Vagina (tissue), 2 donors: ENCODE measurements around the gene TRIM3. TPM values are rescaled to one million over a fixed set of nuclear protein-coding genes. Genes with fewer than 3 reads are reported as not detected.

Source experiments
- DNase-seq, 2 donors: peaks; one replicate each; pipeline ENCODE4 v3.0.0-alpha.2; 2017; ENCODE audit errors: extremely low spot score in 2 of 2
- H3K27ac ChIP-seq: fragments of 200-600 bp; sonication (generic); one replicate; pipeline ENCODE4 v1.5.1; 2019
- H3K27me3 ChIP-seq: fragments of 200-600 bp; sonication (generic); one replicate; pipeline ENCODE4 v1.5.1; 2019
- H3K36me3 ChIP-seq, 2 donors: fragments of 200-600 bp; sonication (generic); one replicate each; pipeline ENCODE4 v1.5.1; 2017 to 2019
- H3K4me1 ChIP-seq: fragments of 200-600 bp; sonication (generic); one replicate; pipeline ENCODE4 v1.5.1; 2019
- H3K4me3 ChIP-seq, 2 donors: fragments of 200-600 bp; sonication (generic); 1 replicate in 1 of 2; 2 replicates in 1 of 2; pipeline ENCODE4 v1.5.1; 2016 to 2019
- H3K9me3 ChIP-seq: fragments of 200-600 bp; sonication (generic); one replicate; pipeline ENCODE4 v1.5.1; 2019
- POLR2A ChIP-seq, 2 donors: fragments of 450-650 bp; IDR thresholded peaks; one replicate each; pipeline ENCODE4 v1.6.1; 2017; ENCODE audit warnings: antibody characterized with exemption in 2 of 2, mild to moderate bottlenecking in 2 of 2, moderate library complexity in 2 of 2
- POLR2AphosphoS5 ChIP-seq, 2 donors: sonication (generic); formaldehyde crosslinking; IDR thresholded peaks; one replicate each; pipeline ENCODE4 v1.9.0; 2017; ENCODE audit warnings: antibody characterized with exemption in 2 of 2, mild to moderate bottlenecking in 2 of 2, low read depth in 1 of 2; ENCODE audit not compliant: insufficient read depth in 1 of 2
- intact Hi-C: fragments of 100-400 bp; cut with DNase I; formaldehyde crosslinking; loops from one replicate; pipeline ENCODE4 v1.15.1; 2023
- total RNA-seq: library from RNA; depleted of rRNA; stranded (reverse); fragments of >200 nt; gene quantifications from one replicate; pipeline ENCODE4 v1.2.3, GENCODE V29; 2016
- TF ChIP-seq, protein P1 (sequence below), 3 experiments: fragments of 450-650 bp in 2 of 3; fragments of 200-600 bp in 1 of 3; sonication (generic) in 1 of 3; IDR thresholded peaks; one replicate each; pipeline ENCODE4 v1.5.1; 2017 to 2019; ENCODE audit warnings: antibody characterized with exemption in 3 of 3, mild to moderate bottlenecking in 2 of 3, moderate library complexity in 2 of 3

The TRIM3 gene
- total RNA-seq, 1 donor from 2014 or later: 27.5 TPM

DNA sequence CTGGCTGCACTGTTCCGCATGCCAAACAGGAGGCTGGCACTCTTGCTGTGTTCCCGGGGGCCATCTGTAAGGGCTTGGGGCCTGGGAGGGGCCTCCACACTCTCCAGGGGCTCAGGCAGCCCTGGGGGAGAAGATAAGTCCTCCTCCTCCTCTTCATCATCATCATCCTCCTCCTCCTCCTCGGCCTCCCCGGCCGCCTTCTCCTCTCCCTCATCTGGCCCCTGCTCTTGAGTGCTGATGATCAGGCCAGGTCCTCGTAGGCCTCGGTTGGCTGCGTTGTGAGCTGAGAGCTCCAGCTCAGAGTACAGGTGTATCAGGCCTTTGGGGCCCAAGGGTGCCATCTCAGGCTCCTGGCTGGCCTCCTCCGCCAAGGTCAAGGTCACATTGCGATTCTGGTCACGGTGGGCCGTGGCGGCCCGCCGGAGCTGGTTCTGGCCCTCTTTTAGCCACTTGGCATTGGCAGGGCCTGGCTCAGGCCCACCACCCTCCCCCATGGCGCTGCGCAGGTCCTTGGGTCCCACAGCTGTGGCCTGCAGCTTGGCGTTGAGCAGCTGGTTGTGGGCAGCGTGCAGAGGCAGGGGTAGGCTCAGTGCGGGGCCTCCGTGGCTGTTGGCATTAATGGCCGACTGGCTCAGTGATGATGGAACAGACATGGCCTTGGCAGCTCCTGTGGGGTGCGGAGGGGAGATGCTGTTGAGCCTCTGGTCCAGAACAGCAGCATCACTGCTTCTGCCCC lies 62.9 kb downstream of the TRIM3 start:
- Histone ChIP-seq H3K4me1 (peaks cover 17% of the 10 kb centered on the region), H3K9me3 (no peaks in the 10 kb centered on the region), H3K36me3 (peaks cover 0 to 12% of the 10 kb centered on the region in 2 donors), H3K27me3 (no peaks in the 10 kb centered on the region), H3K27ac (no peak overlapping the region), H3K4me3 (no peak overlapping the region)
- TF ChIP-seq, protein P1, sequence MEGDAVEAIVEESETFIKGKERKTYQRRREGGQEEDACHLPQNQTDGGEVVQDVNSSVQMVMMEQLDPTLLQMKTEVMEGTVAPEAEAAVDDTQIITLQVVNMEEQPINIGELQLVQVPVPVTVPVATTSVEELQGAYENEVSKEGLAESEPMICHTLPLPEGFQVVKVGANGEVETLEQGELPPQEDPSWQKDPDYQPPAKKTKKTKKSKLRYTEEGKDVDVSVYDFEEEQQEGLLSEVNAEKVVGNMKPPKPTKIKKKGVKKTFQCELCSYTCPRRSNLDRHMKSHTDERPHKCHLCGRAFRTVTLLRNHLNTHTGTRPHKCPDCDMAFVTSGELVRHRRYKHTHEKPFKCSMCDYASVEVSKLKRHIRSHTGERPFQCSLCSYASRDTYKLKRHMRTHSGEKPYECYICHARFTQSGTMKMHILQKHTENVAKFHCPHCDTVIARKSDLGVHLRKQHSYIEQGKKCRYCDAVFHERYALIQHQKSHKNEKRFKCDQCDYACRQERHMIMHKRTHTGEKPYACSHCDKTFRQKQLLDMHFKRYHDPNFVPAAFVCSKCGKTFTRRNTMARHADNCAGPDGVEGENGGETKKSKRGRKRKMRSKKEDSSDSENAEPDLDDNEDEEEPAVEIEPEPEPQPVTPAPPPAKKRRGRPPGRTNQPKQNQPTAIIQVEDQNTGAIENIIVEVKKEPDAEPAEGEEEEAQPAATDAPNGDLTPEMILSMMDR (IDR thresholded peaks at IDR 0.05): no peak
- no peak for DNase-seq
- intact Hi-C loops: no loop called here

GRCh38 chr11:6406370-6406769 lies 67.4 kb downstream of the TRIM3 start:
- DNase-seq: no peak
- intact Hi-C loops: no loop called here
- H3K27ac ChIP-seq: no peak overlapping the region
- peaks cover 18% of the 10 kb centered on the region for H3K4me1 ChIP-seq
- no peaks in the 10 kb centered on the region for H3K9me3 ChIP-seq
- H3K27me3 ChIP-seq: no peaks in the 10 kb centered on the region
- no peak overlapping the region for H3K4me3 ChIP-seq
- no peak for TF ChIP-seq POLR2A (IDR thresholded peaks at IDR 0.05)
- TF ChIP-seq, protein P1 (IDR thresholded peaks at IDR 0.05): no peak
- TF ChIP-seq POLR2AphosphoS5 (IDR thresholded peaks at IDR 0.05; ENCODE audit: insufficient read depth in 1 of 2, low read depth in 1 of 2): no peak
- peaks cover 0 to 15% of the 10 kb centered on the region in 2 donors for H3K36me3 ChIP-seq

DNA sequence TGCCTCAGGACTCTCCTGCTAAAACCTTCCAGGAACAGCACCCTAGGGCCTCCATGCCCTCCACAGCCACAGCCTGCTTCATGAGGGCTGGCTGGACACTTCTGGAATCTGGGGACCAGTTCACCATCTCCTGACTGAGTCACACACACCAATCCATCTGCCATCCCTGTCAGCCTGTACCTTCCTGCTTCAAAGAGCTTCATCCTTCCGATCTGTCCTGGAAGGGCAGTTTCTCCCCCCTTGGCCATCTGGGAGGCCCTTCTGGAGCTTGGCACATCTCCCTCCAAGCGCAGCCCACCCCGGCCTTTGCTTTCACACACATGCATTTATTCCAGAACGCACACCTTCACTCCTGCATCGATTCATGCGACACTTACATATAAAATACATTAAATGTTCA lies 67.9 kb downstream of the TRIM3 start:
- Histone ChIP-seq H3K4me3 (no peak overlapping the region), H3K4me1 (peaks cover 18% of the 10 kb centered on the region), H3K27me3 (no peaks in the 10 kb centered on the region), H3K27ac (no peak overlapping the region), H3K9me3 (no peaks in the 10 kb centered on the region), H3K36me3 (peaks cover 0 to 18% of the 10 kb centered on the region in 2 donors)
- TF ChIP-seq POLR2A (IDR thresholded peaks at IDR 0.05): no peak
- TF ChIP-seq POLR2AphosphoS5 (IDR thresholded peaks at IDR 0.05; ENCODE audit: insufficient read depth in 1 of 2, low read depth in 1 of 2): no peak
- TF ChIP-seq, protein P1 (IDR thresholded peaks at IDR 0.05): no peak
- no peak for DNase-seq
- intact Hi-C loops: no loop called here

DNA sequence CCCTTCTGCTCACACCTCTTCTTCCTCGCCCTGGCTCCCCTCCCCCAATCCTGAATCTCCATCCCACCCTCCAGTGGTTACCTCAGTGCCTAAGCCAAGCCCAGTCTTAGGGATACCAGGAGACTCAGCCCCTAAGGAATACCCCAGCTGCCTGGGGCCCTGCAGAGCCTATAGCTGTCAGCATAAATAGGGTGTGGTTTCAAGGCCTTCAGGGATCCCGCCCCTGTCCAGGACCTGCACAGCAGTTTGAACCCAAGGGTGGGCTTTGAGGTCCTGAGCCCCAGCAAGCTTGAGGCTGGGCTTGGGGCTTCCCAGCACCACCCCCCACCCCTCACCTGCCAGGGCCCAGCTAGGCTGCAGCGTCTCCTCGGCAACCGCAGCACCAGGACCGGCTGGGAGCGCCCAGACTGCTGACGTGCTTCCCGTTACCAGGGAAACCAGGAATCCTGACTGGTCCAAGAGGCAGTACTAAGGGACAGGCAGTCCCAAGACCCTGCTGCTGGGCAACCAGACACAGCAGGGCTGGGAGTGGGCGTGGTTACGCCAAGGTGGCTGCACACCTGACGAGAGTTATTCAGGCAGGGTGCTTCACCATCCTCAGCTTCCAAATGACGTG lies 68.6 kb downstream of the TRIM3 start:
- intact Hi-C loops: no loop called here
- H3K27ac ChIP-seq: no peak overlapping the region
- no peaks in the 10 kb centered on the region for H3K27me3 ChIP-seq
- no peak for TF ChIP-seq POLR2A (IDR thresholded peaks at IDR 0.05)
- TF ChIP-seq, protein P1 (IDR thresholded peaks at IDR 0.05): no peak
- TF ChIP-seq POLR2AphosphoS5 (IDR thresholded peaks at IDR 0.05; ENCODE audit: insufficient read depth in 1 of 2, low read depth in 1 of 2): no peak
- no peaks in the 10 kb centered on the region for H3K9me3 ChIP-seq
- H3K36me3 ChIP-seq: peaks cover 0 to 20% of the 10 kb centered on the region in 2 donors
- no peak overlapping the region for H3K4me3 ChIP-seq
- DNase-seq: no peak
- peaks cover 18% of the 10 kb centered on the region for H3K4me1 ChIP-seq
